GM12878 (cell line): ENCODE results near the gene EYA4. TPM values are rescaled to one million over a fixed set of nuclear protein-coding genes. Genes with fewer than 3 reads are reported as not detected.

Experiments used
- ATAC-seq: fragments of 200-7000 bp; cut with Tn5 transposase; 3 replicates; pipeline ENCODE4 v1.9.1; 2020; ENCODE audit warnings: mild to moderate bottlenecking, moderate library complexity
- BruUV-seq: library from RNA; stranded (reverse); fragments of 400-500 nt; replicated peaks from 2 replicates; lab custom pipeline; 2021; lab: Mats Ljungman, UMichigan
- CTCF ChIA-PET: fragments of 300-600 bp; sonication (Branson Sonifier 250); formaldehyde crosslinking; extraction: SDS; loops from one replicate; lab custom pipeline; 2021; ENCODE audit warnings: inconsistent platforms; lab: Yijun Ruan, JAX
- POLR2A ChIA-PET: fragments of 350-600 bp; formaldehyde crosslinking; extraction: SDS; loops from one replicate; lab custom pipeline; 2021; ENCODE audit warnings: inconsistent platforms; lab: Charles Lee
- RAD21 ChIA-PET: fragments of 300-600 bp; sonication (Branson Sonifier 250); formaldehyde crosslinking; loops from one replicate; lab custom pipeline; 2023; ENCODE audit warnings: antibody characterized with exemption; ENCODE audit not compliant: unreplicated experiment; lab: Charles Lee
- SMC1A ChIA-PET: fragments of 300-600 bp; sonication (Branson Sonifier 250); formaldehyde crosslinking; loops from one replicate; lab custom pipeline; 2023; ENCODE audit not compliant: unreplicated experiment, uncharacterized antibody; lab: Charles Lee
- DNase-seq: peaks from one replicate; pipeline ENCODE4 v3.0.0-alpha.2; 2011; ENCODE audit warnings: low read depth, low spot score
- FAIRE-seq: peaks from 3 replicates; lab custom pipeline; 2011; peaks lifted over from hg19 to GRCh38; lab: Jason Lieb, UNC
- H2AFZ ChIP-seq: 2 replicates; pipeline ENCODE4 v1.6.0; 2011; ENCODE audit warnings: low read depth, low read length, control low read depth; ENCODE audit not compliant: control insufficient read depth
- H3K27ac ChIP-seq: 2 replicates; pipeline ENCODE4 v1.5.1; 2011; ENCODE audit warnings: control low read depth; ENCODE audit not compliant: control insufficient read depth, insufficient read depth
- H3K27me3 ChIP-seq, 2 experiments: replicated peaks in 1 of 2; 2 replicates each; pipeline versions ENCODE4 v1.6.0 to v1.6.1; 2011; ENCODE audit warnings: low read length in 1 of 2; ENCODE audit not compliant: control insufficient read depth in 2 of 2, insufficient read depth in 2 of 2
- H3K36me3 ChIP-seq, 2 experiments: 2 replicates each; pipeline ENCODE4 v1.5.1; 2011; ENCODE audit warnings: low read length in 1 of 2; ENCODE audit not compliant: control insufficient read depth in 2 of 2, insufficient read depth in 2 of 2
- H3K4me1 ChIP-seq: 2 replicates; pipeline ENCODE4 v1.6.1; 2011; ENCODE audit warnings: mild to moderate bottlenecking, low read length, moderate library complexity, mixed read lengths; ENCODE audit not compliant: control insufficient read depth, insufficient read depth
- H3K4me2 ChIP-seq: 2 replicates; pipeline ENCODE4 v1.6.0; 2011; ENCODE audit warnings: control low read depth; ENCODE audit not compliant: control insufficient read depth, insufficient read depth
- H3K4me3 ChIP-seq: fragments of 200-600 bp; sonication (generic); 2 replicates; pipeline ENCODE4 v1.5.1; 2016
- H3K79me2 ChIP-seq: 2 replicates; pipeline ENCODE4 v1.6.0; 2011; ENCODE audit warnings: low read length; ENCODE audit not compliant: control insufficient read depth, insufficient read depth
- H3K9ac ChIP-seq: 2 replicates; pipeline ENCODE4 v1.8.0; 2011; ENCODE audit warnings: low read length, control low read depth, mixed read lengths; ENCODE audit not compliant: control insufficient read depth, insufficient read depth
- H3K9me3 ChIP-seq: replicated peaks from 3 replicates; pipeline ENCODE4 v1.5.1; 2011; ENCODE audit warnings: mild to moderate bottlenecking, low read length; ENCODE audit not compliant: control insufficient read depth, insufficient read depth
- H4K20me1 ChIP-seq: 2 replicates; pipeline ENCODE4 v1.6.0; 2011; ENCODE audit not compliant: control insufficient read depth, insufficient read depth
- RAD21 ChIP-seq: IDR thresholded peaks from 2 replicates; pipeline ENCODE4 v1.6.1; 2011; ENCODE audit warnings: mild to moderate bottlenecking, low read depth, low read length, moderate library complexity; ENCODE audit not compliant: insufficient read depth
- SMC3 ChIP-seq: IDR thresholded peaks from 2 replicates; pipeline ENCODE4 v1.6.1; 2011; ENCODE audit warnings: low read length, improper control_type of control experiment, borderline replicate concordance
- SREBF1 ChIP-seq: IDR thresholded peaks from 2 replicates; pipeline ENCODE4 v1.6.1; 2012; ENCODE audit warnings: mild to moderate bottlenecking, low read length
- YY1 ChIP-seq: IDR thresholded peaks from 2 replicates; pipeline ENCODE4 v1.6.1; 2011; ENCODE audit warnings: low read depth, mild to moderate bottlenecking, low read length
- WGBS: methylation state at CpG from one replicate; pipeline ENCODE4 v1.1.6; 2016; ENCODE audit warnings: low lambda C conversion rate; ENCODE audit not compliant: insufficient replicate concordance, insufficient coverage; ENCODE audit errors: missing lambda C conversion rate; 5-methylcytosine and 5-hydroxymethylcytosine counted together
- in situ Hi-C: fragments of 300-500 bp; cut with MboI; formaldehyde crosslinking; loops from 9 replicates; pipeline ENCODE4 v1.14.3; 2018; ENCODE audit warnings: mixed read lengths
- intact Hi-C: fragments of 100-400 bp; cut with micrococcal nuclease; formaldehyde crosslinking; loops from one replicate; pipeline ENCODE4 v1.14.2; 2022; ENCODE audit not compliant: unreplicated experiment
- polyA plus RNA-seq, 11 experiments: library from polyadenylated mRNA; depleted of rRNA in 4 of 11; unstranded in 6 of 11; stranded (reverse) in 5 of 11; fragments of >200 nt; fragmentation: Nextera tagmentation in 4 of 11; fragmentation: Illumina TruSeq in 1 of 11; extraction: Ambion mirVana in 4 of 11; extraction: Trizol in 1 of 11; gene quantifications; 1 replicate in 1 of 11; 2 replicates in 10 of 11; pipeline versions ENCODE4 v1.2.1 to v1.2.3, GENCODE V29; 2011 to 2016; ENCODE audit warnings: inconsistent platforms in 2 of 11, missing spikeins in 2 of 11, low read depth in 1 of 11
- total RNA-seq, 4 experiments: library from RNA; depleted of rRNA in 3 of 4; stranded (reverse); fragments of >200 nt in 3 of 4; fragmentation: Illumina TruSeq in 1 of 4; extraction: Trizol in 1 of 4; gene quantifications; 2 replicates each; pipeline versions ENCODE4 v1.2.1 to v1.2.3, GENCODE V29; 2013 to 2021
- TF ChIP-seq, protein P1 (sequence below): fragments of 450-650 bp; IDR thresholded peaks from 2 replicates; pipeline ENCODE4 v1.6.1; 2017; ENCODE audit warnings: low read depth, mild to moderate bottlenecking, moderate library complexity
- TF ChIP-seq, protein P2 (sequence below): fragments of 450-650 bp; IDR thresholded peaks from 2 replicates; pipeline ENCODE4 v1.6.1; 2018; ENCODE audit warnings: borderline replicate concordance, mild to moderate bottlenecking; ENCODE audit not compliant: partially characterized antibody
- TF ChIP-seq, protein P3 (sequence below): fragments of 450-650 bp; formaldehyde crosslinking; IDR thresholded peaks from 2 replicates; pipeline ENCODE4 v1.4.0; 2022; ENCODE audit warnings: mild to moderate bottlenecking, moderate library complexity
- TF ChIP-seq, protein P4 (sequence below), 3 experiments: IDR thresholded peaks in 2 of 3; conservative IDR thresholded peaks in 1 of 3; 2 replicates each; pipeline ENCODE4 v1.5.1; 2011; ENCODE audit warnings: low read depth in 3 of 3, low read length in 3 of 3, mild to moderate bottlenecking in 3 of 3, control low read depth in 2 of 3, moderate library complexity in 2 of 3, inconsistent platforms in 1 of 3, mixed read lengths in 1 of 3; ENCODE audit not compliant: control insufficient read depth in 2 of 3, insufficient read depth in 1 of 3; ENCODE audit errors: extremely low read depth in 1 of 3

Gene EYA4
- total and polyA plus RNA-seq, 10 of the 15 experiments (the other 5 are each of a cell fraction or from before 2014, with no cell fraction given): 0.02 TPM; not detected in 9

DNA sequence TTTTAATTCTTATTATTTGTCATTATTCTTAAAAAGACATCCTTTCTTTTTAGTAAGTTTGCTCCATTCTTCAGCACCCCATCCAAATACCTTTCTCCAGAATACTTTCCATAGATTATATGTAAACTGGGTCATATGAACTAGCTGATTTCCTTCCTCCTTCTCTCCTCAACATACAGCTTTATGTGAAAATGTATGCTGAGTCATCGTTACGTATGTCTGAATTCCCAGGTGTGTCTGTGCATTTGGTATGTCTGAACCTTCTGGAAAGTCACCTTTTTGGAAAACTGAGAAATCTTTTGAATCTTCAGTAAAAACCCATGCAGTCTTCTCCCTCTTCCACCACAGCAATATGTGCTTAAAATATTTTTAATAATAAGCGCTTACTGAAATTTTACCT is 264.5 kb downstream of the EYA4 start (continued):
- TF ChIP-seq, protein P1, sequence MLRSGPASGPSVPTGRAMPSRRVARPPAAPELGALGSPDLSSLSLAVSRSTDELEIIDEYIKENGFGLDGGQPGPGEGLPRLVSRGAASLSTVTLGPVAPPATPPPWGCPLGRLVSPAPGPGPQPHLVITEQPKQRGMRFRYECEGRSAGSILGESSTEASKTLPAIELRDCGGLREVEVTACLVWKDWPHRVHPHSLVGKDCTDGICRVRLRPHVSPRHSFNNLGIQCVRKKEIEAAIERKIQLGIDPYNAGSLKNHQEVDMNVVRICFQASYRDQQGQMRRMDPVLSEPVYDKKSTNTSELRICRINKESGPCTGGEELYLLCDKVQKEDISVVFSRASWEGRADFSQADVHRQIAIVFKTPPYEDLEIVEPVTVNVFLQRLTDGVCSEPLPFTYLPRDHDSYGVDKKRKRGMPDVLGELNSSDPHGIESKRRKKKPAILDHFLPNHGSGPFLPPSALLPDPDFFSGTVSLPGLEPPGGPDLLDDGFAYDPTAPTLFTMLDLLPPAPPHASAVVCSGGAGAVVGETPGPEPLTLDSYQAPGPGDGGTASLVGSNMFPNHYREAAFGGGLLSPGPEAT: no peak
- TF ChIP-seq, protein P2, sequence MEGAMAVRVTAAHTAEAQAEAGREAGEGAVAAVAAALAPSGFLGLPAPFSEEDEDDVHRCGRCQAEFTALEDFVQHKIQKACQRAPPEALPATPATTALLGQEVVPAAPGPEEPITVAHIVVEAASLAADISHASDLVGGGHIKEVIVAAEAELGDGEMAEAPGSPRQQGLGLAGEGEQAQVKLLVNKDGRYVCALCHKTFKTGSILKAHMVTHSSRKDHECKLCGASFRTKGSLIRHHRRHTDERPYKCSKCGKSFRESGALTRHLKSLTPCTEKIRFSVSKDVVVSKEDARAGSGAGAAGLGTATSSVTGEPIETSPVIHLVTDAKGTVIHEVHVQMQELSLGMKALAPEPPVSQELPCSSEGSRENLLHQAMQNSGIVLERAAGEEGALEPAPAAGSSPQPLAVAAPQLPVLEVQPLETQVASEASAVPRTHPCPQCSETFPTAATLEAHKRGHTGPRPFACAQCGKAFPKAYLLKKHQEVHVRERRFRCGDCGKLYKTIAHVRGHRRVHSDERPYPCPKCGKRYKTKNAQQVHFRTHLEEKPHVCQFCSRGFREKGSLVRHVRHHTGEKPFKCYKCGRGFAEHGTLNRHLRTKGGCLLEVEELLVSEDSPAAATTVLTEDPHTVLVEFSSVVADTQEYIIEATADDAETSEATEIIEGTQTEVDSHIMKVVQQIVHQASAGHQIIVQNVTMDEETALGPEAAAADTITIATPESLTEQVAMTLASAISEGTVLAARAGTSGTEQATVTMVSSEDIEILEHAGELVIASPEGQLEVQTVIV: no peak
- no peak for TF ChIP-seq SREBF1
- TF ChIP-seq, all 136 proteins: peak for 0

DNA sequence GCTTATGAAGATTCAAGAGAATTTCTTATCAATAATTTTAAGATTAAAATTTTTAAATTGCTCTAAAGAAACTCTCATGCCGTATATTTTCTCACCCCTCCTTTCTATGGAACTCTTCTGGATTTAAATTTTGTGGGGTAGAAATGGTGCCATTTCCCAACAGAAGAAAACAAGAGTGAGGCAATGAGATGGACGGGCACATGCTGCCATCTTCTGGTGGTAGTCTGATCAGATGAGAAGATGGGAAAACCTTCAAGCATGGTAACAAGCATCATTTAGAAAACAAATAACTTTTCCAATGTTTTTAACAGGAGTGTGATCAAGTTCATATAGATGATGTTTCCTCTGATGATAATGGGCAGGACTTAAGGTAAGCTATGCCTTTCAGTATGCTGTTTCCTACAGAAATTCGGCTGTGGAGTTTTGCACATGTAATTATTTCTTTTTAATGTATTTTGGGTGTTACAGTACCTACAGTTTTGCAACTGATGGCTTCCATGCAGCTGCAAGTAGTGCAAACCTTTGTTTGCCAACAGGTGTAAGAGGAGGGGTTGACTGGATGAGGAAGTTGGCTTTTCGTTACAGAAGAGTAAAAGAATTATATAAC is 271.4 kb downstream of the EYA4 start:
- intact Hi-C loops (loop anchor here (2.0 to 10.0 kb wide), 4 partner anchors 228 to 682 kb away; no protein-coding TSS in a partner anchor), in situ Hi-C loops (loop anchor here (10.0 kb wide), 2 partner anchors 548 to 678 kb away; no protein-coding TSS in a partner anchor)
- Histone ChIP-seq H3K27ac (no peak overlapping the region), H3K36me3 (no peaks in the 10 kb centered on the region), H3K79me2 (no peaks in the 10 kb centered on the region), H3K9ac (no peak overlapping the region), H3K9me3 (no peaks in the 10 kb centered on the region), H2AFZ (no peak overlapping the region), H3K4me2 (no peak overlapping the region), H3K27me3 (no peaks in the 10 kb centered on the region), H3K4me1 (no peaks in the 10 kb centered on the region), H3K4me3 (no peak overlapping the region), H4K20me1 (no peaks in the 10 kb centered on the region)
- SMC1A ChIA-PET: no interaction called here
- TF ChIP-seq, protein P3, sequence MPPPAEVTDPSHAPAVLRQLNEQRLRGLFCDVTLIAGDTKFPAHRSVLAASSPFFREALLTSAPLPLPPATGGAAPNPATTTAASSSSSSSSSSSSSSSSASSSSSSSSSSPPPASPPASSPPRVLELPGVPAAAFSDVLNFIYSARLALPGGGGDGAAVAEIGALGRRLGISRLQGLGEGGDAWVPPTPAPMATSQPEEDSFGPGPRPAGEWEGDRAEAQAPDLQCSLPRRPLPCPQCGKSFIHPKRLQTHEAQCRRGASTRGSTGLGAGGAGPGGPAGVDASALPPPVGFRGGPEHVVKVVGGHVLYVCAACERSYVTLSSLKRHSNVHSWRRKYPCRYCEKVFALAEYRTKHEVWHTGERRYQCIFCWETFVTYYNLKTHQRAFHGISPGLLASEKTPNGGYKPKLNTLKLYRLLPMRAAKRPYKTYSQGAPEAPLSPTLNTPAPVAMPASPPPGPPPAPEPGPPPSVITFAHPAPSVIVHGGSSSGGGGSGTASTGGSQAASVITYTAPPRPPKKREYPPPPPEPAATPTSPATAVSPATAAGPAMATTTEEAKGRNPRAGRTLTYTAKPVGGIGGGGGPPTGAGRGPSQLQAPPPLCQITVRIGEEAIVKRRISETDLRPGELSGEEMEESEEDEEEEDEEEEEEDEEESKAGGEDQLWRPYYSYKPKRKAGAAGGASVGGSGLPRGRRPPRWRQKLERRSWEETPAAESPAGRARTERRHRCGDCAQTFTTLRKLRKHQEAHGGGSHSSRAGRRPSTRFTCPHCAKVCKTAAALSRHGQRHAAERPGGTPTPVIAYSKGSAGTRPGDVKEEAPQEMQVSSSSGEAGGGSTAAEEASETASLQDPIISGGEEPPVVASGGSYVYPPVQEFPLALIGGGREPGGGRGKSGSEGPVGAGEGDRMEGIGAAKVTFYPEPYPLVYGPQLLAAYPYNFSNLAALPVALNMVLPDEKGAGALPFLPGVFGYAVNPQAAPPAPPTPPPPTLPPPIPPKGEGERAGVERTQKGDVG: no peak
- peak; percentile 37; the same call in 1 of the 2 replicates for TF ChIP-seq YY1
- peak; percentile 75 for TF ChIP-seq RAD21
- TF ChIP-seq, protein P4, sequence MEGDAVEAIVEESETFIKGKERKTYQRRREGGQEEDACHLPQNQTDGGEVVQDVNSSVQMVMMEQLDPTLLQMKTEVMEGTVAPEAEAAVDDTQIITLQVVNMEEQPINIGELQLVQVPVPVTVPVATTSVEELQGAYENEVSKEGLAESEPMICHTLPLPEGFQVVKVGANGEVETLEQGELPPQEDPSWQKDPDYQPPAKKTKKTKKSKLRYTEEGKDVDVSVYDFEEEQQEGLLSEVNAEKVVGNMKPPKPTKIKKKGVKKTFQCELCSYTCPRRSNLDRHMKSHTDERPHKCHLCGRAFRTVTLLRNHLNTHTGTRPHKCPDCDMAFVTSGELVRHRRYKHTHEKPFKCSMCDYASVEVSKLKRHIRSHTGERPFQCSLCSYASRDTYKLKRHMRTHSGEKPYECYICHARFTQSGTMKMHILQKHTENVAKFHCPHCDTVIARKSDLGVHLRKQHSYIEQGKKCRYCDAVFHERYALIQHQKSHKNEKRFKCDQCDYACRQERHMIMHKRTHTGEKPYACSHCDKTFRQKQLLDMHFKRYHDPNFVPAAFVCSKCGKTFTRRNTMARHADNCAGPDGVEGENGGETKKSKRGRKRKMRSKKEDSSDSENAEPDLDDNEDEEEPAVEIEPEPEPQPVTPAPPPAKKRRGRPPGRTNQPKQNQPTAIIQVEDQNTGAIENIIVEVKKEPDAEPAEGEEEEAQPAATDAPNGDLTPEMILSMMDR (IDR thresholded peaks at IDR 0.05 in 2 of 3, conservative IDR thresholded peaks at IDR 0.05 in 1 of 3; ENCODE audit: control insufficient read depth in 2 of 3, extremely low read depth in 1 of 3, insufficient read depth in 1 of 3, low read depth in 3 of 3, low read length in 3 of 3): peak; percentile 39 to 66 (median 51); a peak in 5 of 6 replicates
- TF ChIP-seq SMC3: peak; percentile 50; the same call in 1 of the 2 replicates
- ATAC-seq (peak; percentile 60), FAIRE-seq (peak; percentile 81), DNase-seq (no peak)
- no TSS peak for BruUV-seq
- 0% methylated on average over 4 of the region's 4 CpGs for WGBS
- CTCF ChIA-PET: interaction anchor here (0.5 kb wide), 1 partner anchor 1127 kb away, joined by 3 read pairs; no protein-coding TSS in a partner anchor
- RAD21 ChIA-PET: no interaction called here
- POLR2A ChIA-PET: no interaction called here
